HFF-Myc (cell line): ENCODE measurements around the gene MED15.

Source experiments
- DNase-seq: peaks from one replicate; pipeline ENCODE4 v3.0.0-alpha.2; 2011; ENCODE audit warnings: low read depth; ENCODE audit errors: extremely low read depth
- H3K4me3 ChIP-seq: replicated peaks from 2 replicates; pipeline ENCODE4 v1.5.1; 2011; ENCODE audit warnings: low read depth, mild to moderate bottlenecking, control low read depth, low read length
- CTCF ChIP-seq: IDR thresholded peaks from 2 replicates; pipeline ENCODE4 v1.5.1; 2012; ENCODE audit warnings: mild to moderate bottlenecking, low read depth, low read length, control low read depth; ENCODE audit errors: missing control alignments

MED15 gene

GRCh38 chr22:20635227-20635591, 127.8 kb downstream of the MED15 start:
- no peak for DNase-seq
- no peak for TF ChIP-seq CTCF
- no peak overlapping the region for H3K4me3 ChIP-seq

DNA sequence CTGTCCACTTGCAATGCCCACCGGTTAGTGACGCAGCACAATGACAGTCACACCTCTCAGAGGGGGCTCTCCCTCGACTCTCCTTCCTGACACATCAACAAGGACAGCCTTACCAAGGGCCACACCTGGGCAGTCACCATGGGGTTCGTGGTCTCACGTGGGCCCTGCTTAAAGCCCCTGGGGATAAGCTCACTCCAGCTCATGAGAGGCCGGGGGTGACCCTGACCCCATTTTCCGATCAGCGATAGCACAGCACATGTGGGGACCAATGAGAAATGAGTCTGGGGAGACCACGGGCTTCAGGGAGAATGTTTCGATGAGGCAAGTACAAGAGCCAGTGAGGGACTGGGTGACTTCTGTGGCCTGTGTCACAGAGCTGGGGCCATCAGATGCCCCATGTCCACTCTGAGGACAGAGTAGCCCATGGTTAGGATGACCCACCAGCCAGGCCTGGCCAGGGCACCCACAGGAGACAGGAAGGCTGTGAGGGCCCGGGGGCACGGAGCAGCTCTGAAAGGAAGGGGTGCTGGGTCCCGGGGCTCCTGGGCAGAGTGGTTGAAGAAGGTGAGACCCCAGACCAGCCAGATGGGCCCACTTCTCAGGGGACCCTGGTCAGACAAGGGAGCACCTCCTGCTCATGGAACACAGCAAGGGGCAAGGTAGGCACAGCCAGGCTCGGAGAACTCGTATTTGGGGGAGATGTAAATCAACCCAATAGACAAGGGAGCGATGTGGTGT, 128.8 kb downstream of the MED15 start:
- no peak for TF ChIP-seq CTCF
- DNase-seq, result no peak
- no peak overlapping the region for H3K4me3 ChIP-seq

- DNase-seq, result no peak
- TF ChIP-seq CTCF, result no peak
- H3K4me3 ChIP-seq, result no peak overlapping the region
Measured at GRCh38 chr22:20636945-20637344, 129.5 kb downstream of the MED15 start.
